GM21737 (cell line): ENCODE results near the gene BOD1.

Experiments used
- ATAC-seq: cut with Tn5 transposase; IDR thresholded peaks from one replicate; pipeline ENCODE4 v1.9.1; 2021; ENCODE audit warnings: mild to moderate bottlenecking, moderate library complexity; ENCODE audit not compliant: unreplicated experiment

BOD1 gene

DNA sequence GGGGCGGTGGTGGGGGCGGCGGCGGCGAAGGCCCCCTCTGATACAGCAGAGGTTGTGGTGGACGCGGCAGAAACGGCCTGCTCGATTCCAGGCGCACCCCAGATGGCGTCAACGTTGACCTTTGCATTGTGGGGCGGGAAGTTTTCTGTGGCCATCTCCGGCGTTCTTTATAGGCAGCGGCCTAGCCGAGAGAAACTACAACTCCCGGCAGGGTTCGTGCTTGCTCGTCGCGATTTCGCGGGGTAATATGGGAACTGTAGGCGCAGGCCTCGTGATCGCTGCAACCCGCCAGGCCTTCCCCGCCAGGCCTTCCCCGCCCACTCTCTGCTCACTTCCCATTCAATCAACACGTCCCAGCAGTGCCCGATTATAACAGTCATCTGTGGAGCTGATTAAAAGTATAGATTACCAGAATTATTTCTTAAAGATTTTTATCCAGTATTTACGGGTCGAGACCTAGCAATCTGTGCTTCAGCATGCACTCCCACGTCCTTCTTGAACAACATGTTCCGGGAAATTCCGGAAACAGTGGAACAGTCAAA, at the start of gene BOD1:
BOD1 (minus strand) TSS at position 74 of the 542 bp plus-strand sequence. CDS start 214 bp downstream, outside the sequence.
- ATAC-seq = peak; percentile 93

GRCh38 chr5:173665326-173665725, 48.9 kb upstream of the BOD1 start:
- ATAC-seq = no peak

DNA sequence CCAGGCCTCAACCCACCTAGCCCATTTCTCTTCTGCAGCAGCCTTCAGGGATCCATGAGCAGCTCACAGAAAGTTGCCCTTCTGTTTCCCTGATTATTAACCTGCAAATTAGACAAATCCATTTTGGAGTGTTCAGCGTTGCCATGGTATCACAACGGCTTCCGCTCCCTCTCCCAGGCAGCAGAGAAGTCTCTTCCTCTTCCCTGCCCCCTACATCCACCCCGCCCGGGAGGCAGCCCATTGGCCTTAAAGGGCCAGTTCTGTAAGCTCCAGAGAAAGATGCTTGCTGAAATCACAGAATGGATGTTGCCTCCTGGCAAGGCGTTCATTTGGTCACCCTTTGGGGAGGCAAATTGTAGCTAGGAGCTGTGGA, 47.7 kb upstream of the BOD1 start:
- no peak for ATAC-seq

- no peak for ATAC-seq
These were observed 47.1 kb upstream of the BOD1 start for GRCh38 chr5:173663352-173664153.

- no peak for ATAC-seq
These were observed 46.3 kb upstream of the BOD1 start for GRCh38 chr5:173662581-173663351.

DNA sequence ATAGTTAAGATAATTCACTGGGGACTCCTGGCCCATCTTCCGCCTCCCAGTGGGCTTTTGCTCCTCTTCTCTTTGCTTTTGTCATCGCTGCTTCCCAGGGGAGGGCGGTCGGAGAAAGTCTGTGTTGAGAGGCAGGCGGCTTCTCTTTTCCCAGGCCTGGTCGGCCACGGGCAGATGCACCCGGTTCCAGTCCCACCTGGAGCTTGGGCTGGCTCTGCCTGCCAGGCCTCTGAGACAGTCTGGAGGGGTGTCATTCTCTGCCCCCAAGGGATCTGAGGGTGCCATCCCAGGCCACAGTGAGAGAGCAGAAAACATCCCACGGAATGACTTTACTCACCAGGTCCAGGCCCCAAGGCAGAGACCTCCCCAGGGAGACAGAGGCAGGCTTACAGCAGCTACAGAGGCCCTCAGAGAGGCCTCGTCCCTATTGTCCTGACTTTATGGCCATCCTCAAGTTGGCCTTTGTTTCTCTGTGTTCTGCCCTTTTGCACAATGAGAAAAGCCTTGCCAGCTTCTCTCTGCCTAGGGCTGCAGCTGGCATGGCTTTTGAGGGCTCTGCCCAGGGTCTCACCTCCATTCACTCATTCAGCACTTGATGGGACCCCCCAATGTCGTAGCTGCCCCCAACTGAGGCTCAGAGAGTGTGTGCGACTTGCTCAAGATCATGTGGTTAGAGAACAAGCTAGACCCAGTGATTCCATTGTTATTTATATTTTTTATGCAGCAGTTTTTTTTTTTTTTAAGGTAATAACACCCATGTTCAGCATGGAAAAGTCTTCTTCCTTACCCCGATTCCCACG, 44.2 kb upstream of the BOD1 start:
- ATAC-seq = no peak

- no peak for ATAC-seq
These were observed 43.0 kb upstream of the BOD1 start for GRCh38 chr5:173659423-173659822.

DNA sequence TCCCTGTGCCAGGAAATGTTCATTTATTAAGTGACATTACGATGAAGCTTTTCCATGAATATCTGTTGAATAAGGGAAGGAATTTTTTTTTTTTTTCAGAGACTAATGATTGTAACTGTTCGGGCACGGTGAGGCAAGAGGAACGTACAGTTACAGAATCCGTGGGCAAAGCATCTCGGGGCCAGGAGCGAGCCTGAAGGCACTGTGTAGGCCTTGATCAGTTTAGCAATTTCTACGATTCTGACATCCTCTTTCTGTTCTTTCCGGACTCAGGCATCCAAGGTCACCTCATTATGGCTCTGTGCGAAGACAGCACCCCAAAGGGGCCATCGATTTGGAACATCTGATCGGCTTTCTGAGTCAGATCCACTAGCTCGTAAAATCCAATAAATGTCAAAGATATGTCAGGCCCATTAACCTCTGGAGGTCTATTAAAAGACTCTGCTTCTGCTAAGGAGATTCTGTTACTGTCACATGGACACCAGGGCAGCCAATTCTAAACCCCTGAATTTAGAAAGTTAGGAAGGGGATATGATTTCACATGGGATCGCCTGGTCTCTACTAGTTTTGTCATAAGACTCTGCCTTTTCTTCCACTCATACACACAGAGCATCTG, 41.4 kb upstream of the BOD1 start:
- no peak for ATAC-seq

- no peak for ATAC-seq
These were observed 38.8 kb upstream of the BOD1 start for GRCh38 chr5:173655196-173655797.

DNA sequence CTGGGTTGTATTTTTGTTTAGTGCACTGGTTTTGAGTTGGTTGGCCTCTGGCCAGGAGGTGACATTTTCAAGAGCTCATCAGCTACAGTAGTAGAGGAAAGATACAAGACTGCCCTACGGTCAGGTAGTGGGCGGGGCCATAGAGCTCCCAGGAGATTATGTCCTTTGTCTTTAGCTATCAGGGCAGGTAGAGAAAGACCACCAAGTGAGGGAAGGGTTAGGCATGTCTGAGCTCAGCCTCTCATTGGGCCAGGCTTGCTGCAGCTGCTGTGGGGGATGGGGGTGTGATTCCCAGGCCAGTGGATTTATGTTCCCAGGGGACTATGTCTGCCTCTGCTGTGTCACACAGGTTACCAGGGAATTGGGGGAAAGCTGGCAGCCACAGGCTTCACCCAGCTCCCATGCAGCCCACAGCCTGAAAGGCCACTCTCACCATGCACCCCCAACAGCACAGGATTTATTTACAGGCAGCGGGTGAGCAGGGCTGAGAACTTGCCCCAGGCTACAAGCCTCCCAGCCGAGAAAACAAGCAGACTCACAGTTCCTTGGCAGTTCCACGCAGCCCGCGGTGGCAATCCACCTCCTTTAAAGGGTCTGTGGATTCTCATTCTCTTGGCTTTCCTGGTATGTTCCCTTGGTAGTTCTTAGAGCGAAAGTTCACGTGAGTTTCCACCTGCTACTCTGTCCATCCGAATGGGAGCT, 37.5 kb upstream of the BOD1 start:
- no peak for ATAC-seq

GRCh38 chr5:173648308-173648866, 31.9 kb upstream of the BOD1 start:
- no peak for ATAC-seq

DNA sequence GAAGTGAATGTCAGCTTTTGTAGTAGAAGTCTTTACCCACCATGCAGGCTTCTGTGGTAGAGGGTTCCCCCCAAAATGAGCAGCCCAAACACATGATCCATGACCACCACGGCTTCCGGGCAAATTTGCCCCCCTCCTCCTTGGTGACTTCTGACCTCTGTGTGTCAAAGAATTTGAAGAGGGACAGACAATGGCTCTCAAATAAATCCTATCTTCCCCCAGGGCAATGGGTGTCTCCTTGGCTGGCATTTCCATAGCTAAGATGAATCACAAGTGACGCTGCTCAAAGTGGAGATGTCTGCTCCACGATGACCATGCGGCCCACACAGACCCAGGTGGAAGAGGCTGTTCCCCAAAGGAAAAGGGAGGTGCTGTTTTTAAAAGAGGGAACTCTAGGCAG, 30.2 kb upstream of the BOD1 start:
- ATAC-seq = no peak

GRCh38 chr5:173645890-173646574, 29.6 kb upstream of the BOD1 start:
- no peak for ATAC-seq

DNA sequence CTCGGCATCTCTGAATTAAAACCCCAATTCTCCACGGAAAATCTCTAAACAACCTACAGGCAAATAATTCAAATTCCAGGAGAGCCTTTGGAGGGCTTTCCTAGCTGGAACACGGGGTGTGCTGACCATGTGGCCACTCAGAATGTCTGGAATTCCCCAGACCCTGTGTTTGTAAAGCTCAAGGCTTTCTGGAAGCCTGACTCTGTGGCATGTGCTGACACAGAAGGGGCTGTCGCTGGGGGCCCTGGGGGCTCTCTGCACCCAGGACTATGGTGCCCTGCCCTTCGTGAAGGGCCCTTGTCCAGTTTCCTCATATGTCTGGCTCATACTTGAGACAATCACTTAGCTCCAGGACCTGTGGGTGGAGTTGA, 29.0 kb upstream of the BOD1 start:
- ATAC-seq = no peak

GRCh38 chr5:173644673-173645436, 28.4 kb upstream of the BOD1 start:
- no peak for ATAC-seq

GRCh38 chr5:173643964-173644363, 27.5 kb upstream of the BOD1 start:
- ATAC-seq = no peak

GRCh38 chr5:173642895-173643481, 26.5 kb upstream of the BOD1 start:
- ATAC-seq = no peak
